Measurements from ENCODE around the gene TTC33.
"Not testable (repeated sequence)": the region's sequence is repeated elsewhere in the genome, so short reads cannot be mapped to it uniquely, and the experiment has no call there.

DNA sequence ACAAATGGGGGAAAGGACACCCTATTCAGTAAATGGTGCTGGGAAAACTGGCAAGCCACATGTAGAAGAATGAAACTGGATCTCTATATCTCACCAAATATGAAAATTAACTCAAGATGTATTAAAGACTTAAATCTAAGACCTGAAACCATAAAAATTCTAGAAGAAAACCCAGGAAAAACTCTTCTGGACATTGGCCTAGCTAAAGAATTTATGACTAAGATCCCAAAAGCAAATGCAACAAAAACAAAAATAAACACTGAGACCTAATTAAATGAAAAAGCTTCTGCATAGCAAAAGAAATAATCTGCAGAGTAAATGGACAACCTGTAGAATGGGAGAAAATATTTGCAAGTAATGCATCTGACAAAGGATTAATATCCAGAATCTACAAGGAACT, 99.7 kb downstream of the TTC33 start:
- TF ChIP-seq, protein P1, sequence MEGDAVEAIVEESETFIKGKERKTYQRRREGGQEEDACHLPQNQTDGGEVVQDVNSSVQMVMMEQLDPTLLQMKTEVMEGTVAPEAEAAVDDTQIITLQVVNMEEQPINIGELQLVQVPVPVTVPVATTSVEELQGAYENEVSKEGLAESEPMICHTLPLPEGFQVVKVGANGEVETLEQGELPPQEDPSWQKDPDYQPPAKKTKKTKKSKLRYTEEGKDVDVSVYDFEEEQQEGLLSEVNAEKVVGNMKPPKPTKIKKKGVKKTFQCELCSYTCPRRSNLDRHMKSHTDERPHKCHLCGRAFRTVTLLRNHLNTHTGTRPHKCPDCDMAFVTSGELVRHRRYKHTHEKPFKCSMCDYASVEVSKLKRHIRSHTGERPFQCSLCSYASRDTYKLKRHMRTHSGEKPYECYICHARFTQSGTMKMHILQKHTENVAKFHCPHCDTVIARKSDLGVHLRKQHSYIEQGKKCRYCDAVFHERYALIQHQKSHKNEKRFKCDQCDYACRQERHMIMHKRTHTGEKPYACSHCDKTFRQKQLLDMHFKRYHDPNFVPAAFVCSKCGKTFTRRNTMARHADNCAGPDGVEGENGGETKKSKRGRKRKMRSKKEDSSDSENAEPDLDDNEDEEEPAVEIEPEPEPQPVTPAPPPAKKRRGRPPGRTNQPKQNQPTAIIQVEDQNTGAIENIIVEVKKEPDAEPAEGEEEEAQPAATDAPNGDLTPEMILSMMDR (IDR thresholded peaks at IDR 0.05 in 4 of 5, conservative IDR thresholded peaks at IDR 0.05 in 1 of 5) = not testable (repeated sequence)
- TF ChIP-seq POLR2A (IDR thresholded peaks at IDR 0.05) = not testable (repeated sequence)
